Mesothelial cell of epicardium (in vitro differentiated cells): ENCODE data around the gene TDRKH. TPM values are rescaled to one million over a fixed set of nuclear protein-coding genes. Genes with fewer than 3 reads are reported as not detected.

Experiments used
- DNase-seq, 2 experiments: peaks; one replicate each; pipeline ENCODE4 v3.0.0; 2021; ENCODE audit warnings: low spot score in 2 of 2; ENCODE audit not compliant: unreplicated experiment in 2 of 2
- H3K27ac Mint-ChIP-seq: 2 replicates; pipeline ENCODE4 v1.8.0; 2021; ENCODE audit warnings: mixed read lengths
- H3K27me3 Mint-ChIP-seq: 2 replicates; pipeline ENCODE4 v1.8.0; 2021; ENCODE audit warnings: low read depth, mixed read lengths
- H3K36me3 Mint-ChIP-seq: 2 replicates; pipeline ENCODE4 v1.8.0; 2021; ENCODE audit warnings: mixed read lengths
- H3K4me1 Mint-ChIP-seq: 2 replicates; pipeline ENCODE4 v1.8.0; 2021; ENCODE audit warnings: mixed read lengths
- H3K4me3 Mint-ChIP-seq: 2 replicates; pipeline ENCODE4 v1.8.0; 2021; ENCODE audit warnings: mild to moderate bottlenecking, moderate library complexity, mixed read lengths
- H3K9me3 Mint-ChIP-seq: 2 replicates; pipeline ENCODE4 v1.8.0; 2021; ENCODE audit warnings: mixed read lengths
- total RNA-seq: library from RNA; stranded (reverse); gene quantifications from 3 replicates; pipeline ENCODE4 v1.2.1, GENCODE V29; 2021
- TF ChIP-seq, protein P1 (sequence below): fragments of 200-600 bp; sonication (generic); IDR thresholded peaks from one replicate; pipeline ENCODE4 v1.5.0; 2021; ENCODE audit warnings: antibody characterized with exemption; ENCODE audit not compliant: unreplicated experiment

TDRKH gene
- total RNA-seq, 1 donor from 2014 or later: 9.9 TPM

GRCh38 chr1:151832318-151832980, 42.1 kb upstream of the TDRKH start:
- H3K27ac Mint-ChIP-seq: no peak overlapping the region

GRCh38 chr1:151831605-151832004, 41.3 kb upstream of the TDRKH start, which contains the start of gene RORC:
Gene RORC (minus strand): TSS chr1:151831802. CDS start chr1:151831764, 38 bp downstream.
- Mint-ChIP-seq H3K36me3 (no peaks in the 10 kb centered on the region), H3K27me3 (peaks cover 10% of the 10 kb centered on the region), H3K27ac (no peak within 1 kb of the TSS), H3K4me1 (peaks cover 15% of the 10 kb centered on the region), H3K4me3 (no peak within 1 kb of the TSS), H3K9me3 (no peaks in the 10 kb centered on the region)
- TF ChIP-seq, protein P1, sequence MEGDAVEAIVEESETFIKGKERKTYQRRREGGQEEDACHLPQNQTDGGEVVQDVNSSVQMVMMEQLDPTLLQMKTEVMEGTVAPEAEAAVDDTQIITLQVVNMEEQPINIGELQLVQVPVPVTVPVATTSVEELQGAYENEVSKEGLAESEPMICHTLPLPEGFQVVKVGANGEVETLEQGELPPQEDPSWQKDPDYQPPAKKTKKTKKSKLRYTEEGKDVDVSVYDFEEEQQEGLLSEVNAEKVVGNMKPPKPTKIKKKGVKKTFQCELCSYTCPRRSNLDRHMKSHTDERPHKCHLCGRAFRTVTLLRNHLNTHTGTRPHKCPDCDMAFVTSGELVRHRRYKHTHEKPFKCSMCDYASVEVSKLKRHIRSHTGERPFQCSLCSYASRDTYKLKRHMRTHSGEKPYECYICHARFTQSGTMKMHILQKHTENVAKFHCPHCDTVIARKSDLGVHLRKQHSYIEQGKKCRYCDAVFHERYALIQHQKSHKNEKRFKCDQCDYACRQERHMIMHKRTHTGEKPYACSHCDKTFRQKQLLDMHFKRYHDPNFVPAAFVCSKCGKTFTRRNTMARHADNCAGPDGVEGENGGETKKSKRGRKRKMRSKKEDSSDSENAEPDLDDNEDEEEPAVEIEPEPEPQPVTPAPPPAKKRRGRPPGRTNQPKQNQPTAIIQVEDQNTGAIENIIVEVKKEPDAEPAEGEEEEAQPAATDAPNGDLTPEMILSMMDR: no peak
- DNase-seq: no peak

More at GRCh38 chr1:151832318-151832980, 42.1 kb upstream of the TDRKH start:
- H3K4me1 Mint-ChIP-seq: peaks cover 20% of the 10 kb centered on the region
- H3K9me3 Mint-ChIP-seq: no peaks in the 10 kb centered on the region
- no peak overlapping the region for H3K4me3 Mint-ChIP-seq
- no peak for DNase-seq
- TF ChIP-seq, protein P1: no peak
- peaks cover 18% of the 10 kb centered on the region for H3K27me3 Mint-ChIP-seq
- H3K36me3 Mint-ChIP-seq: no peaks in the 10 kb centered on the region

- Mint-ChIP-seq H3K4me3 (no peak overlapping the region), H3K27ac (no peak overlapping the region), H3K4me1 (peaks cover 13% of the 10 kb centered on the region), H3K9me3 (no peaks in the 10 kb centered on the region), H3K36me3 (no peaks in the 10 kb centered on the region), H3K27me3 (peaks cover 9% of the 10 kb centered on the region)
- TF ChIP-seq, protein P1: no peak
- DNase-seq: no peak
Observed at GRCh38 chr1:151831256-151831591, 40.9 kb upstream of the TDRKH start.

DNA sequence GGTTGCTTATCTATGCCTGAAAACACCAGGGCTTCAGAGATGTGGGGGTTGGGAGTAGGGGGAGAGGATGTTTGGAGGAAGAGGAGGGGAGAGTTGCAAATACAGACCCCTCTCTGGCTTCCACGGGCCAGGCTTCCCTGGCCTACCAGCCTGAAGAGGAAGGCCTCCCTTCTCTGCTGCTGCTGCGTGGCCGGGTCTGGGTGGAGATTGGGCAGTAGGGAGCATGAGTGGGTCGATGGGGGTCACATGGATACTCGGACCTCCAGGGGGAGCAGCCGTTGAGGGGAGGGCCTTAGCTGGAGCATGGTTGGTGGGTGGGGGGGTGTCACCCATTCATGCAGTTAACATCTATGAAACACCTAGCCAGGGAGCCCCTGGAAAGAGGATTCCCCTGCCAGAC, 39.8 kb upstream of the TDRKH start:
- Mint-ChIP-seq H3K27me3 (peaks cover 3% of the 10 kb centered on the region), H3K27ac (no peak overlapping the region), H3K4me3 (no peak overlapping the region), H3K36me3 (no peaks in the 10 kb centered on the region), H3K9me3 (no peaks in the 10 kb centered on the region), H3K4me1 (peaks cover 10% of the 10 kb centered on the region)
- TF ChIP-seq, protein P1: no peak
- DNase-seq: no peak

- Mint-ChIP-seq H3K9me3 (no peaks in the 10 kb centered on the region), H3K27me3 (peaks cover 3% of the 10 kb centered on the region), H3K4me3 (no peak overlapping the region), H3K36me3 (no peaks in the 10 kb centered on the region), H3K27ac (peak overlapping the region; percentile 70), H3K4me1 (peaks cover 10% of the 10 kb centered on the region)
- no peak for DNase-seq
- TF ChIP-seq, protein P1: no peak
Observed at GRCh38 chr1:151829352-151830046, 39.2 kb upstream of the TDRKH start.
